Ovary (tissue), 3 donors: ENCODE data around the gene CYSTM1.

ENCODE experiments used
- EP300 ChIP-seq: sonication (generic); formaldehyde crosslinking; IDR thresholded peaks from one replicate; pipeline ENCODE4 v1.6.1; 2017; ENCODE audit warnings: antibody characterized with exemption
- POLR2A ChIP-seq: fragments of 450-650 bp; IDR thresholded peaks from one replicate; pipeline ENCODE4 v1.6.1; 2017; ENCODE audit warnings: antibody characterized with exemption, mild to moderate bottlenecking, moderate library complexity
- TF ChIP-seq, protein P1 (sequence below), 3 donors: fragments of 450-650 bp in 2 of 3; fragments of 200-600 bp in 1 of 3; IDR thresholded peaks; one replicate each; pipeline versions ENCODE4 v1.5.1 to v1.8.0; 2016 to 2022; ENCODE audit warnings: antibody characterized with exemption in 3 of 3, mild to moderate bottlenecking in 1 of 3
- donor health status: DM: no; HTN: no; CAD: no.

DNA sequence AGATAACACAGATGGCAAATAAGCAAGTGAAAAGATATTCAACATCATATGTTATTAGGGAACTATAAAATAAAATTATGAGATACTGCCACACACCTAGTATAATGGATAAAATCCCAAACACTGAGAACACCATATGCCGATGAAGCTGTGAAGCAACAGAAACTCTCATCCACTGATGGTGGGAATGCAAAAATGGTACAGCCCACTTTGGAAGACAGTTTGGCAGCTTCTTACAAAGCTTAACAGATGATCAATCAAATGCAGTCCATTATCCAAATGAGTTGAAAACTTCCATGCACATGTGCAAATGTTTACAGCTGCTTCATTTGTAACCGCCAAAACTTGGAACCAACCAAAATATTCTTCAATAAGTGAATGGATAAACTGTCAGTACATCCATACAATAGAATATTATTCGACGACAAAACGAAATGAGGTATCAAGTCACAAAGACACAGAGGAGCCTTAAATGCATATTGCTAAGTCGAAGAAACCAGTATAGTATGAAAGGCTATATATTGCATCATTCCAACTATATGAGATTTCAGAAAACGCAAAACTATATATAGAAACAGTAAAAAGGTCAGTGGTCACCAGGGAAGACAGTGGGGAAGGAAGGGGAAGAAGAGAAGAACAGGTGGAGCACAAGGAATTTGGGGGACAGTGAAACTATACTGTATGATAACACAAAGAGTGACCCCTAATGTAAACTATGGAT, 113.0 kb downstream of the CYSTM1 start:
- TF ChIP-seq, protein P1, sequence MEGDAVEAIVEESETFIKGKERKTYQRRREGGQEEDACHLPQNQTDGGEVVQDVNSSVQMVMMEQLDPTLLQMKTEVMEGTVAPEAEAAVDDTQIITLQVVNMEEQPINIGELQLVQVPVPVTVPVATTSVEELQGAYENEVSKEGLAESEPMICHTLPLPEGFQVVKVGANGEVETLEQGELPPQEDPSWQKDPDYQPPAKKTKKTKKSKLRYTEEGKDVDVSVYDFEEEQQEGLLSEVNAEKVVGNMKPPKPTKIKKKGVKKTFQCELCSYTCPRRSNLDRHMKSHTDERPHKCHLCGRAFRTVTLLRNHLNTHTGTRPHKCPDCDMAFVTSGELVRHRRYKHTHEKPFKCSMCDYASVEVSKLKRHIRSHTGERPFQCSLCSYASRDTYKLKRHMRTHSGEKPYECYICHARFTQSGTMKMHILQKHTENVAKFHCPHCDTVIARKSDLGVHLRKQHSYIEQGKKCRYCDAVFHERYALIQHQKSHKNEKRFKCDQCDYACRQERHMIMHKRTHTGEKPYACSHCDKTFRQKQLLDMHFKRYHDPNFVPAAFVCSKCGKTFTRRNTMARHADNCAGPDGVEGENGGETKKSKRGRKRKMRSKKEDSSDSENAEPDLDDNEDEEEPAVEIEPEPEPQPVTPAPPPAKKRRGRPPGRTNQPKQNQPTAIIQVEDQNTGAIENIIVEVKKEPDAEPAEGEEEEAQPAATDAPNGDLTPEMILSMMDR (IDR thresholded peaks at IDR 0.05), result no peak
- TF ChIP-seq POLR2A (no peak), EP300 (no peak)
